Measurements from ENCODE around the gene FAM216B.
"Not testable (repeated sequence)": the region's sequence is repeated elsewhere in the genome, so short reads cannot be mapped to it uniquely, and the experiment has no call there.

FAM216B gene

GRCh38 chr13:42786715-42787114 lies 5.3 kb downstream of the FAM216B start:
- no peak for DNase-seq

GRCh38 chr13:42788601-42789000 lies 7.2 kb downstream of the FAM216B start:
- no peak for DNase-seq

DNA sequence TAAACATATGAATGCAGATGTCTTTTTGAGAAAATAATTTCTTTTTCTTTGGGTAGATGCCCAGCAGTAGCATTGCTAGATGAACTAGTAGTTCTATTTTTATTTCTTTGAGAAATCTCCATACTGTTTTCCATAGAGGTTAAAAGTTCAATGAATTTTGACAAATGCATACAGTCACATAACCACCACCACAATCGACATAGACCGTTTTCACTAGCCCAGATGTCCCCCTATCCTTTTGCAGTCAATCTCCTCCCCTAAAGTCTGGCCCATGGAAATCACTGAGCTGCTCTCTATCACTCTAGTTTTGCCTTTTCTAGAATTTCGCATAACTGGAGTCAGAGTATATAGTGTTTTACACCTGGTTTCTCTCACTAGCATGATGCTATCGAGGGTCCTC lies 10.8 kb downstream of the FAM216B start:
- DNase-seq = no peak

DNA sequence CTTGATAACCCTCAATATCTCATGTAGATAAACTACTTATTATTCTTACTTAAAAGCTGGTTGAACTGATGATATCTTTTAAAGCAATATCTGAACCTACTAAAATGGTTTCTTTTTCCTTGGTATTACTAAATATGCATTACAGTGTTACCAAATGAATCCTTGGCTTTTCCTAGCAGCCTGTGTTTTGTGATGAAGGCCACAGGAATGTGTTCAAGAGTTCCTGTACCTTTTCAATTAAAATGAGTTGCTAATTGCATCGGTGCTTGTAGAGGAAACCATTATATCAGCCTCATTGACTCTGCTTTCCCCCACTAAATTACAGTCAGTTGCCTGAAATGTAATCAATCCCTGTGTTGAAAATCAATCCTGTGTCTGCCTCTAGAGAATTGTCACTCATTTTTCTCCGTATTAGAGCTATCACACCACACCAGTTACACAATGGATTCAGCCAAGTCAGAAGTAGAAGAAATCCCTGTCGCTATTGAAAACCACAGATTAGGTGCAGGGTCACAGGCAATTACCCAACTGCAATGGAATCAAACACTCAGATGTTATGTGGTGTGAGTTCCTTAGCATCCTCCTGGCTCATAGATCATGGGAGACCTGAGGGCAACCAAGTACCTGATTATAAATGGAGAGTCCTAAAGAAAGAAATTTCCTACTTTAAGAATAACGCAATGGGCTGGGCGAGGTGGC lies 13.3 kb downstream of the FAM216B start:
- DNase-seq = no peak

GRCh38 chr13:42795666-42796065 lies 14.3 kb downstream of the FAM216B start:
- DNase-seq = no peak

- no peak for DNase-seq
Measured at GRCh38 chr13:42796747-42797356, 15.5 kb downstream of the FAM216B start.

DNA sequence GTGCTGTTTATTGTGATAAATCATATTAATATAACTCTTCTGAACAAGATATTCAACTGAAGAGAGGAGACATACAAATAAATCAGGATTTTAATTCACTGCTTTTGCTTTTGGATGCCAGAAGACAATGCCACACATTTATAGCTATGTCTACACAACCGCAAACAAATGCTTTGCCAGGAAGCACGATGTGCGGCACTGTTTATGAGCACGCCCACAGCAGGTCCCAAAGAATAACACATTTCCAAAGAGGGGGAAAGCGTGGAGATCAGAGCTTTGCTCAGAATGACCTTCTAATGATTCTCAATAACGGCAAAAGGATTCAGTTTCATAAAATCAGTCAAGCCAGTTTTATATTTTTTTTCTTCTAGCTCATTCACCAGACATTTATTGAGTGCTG lies 16.7 kb downstream of the FAM216B start:
- no peak for DNase-seq

GRCh38 chr13:42800109-42800643 lies 18.8 kb downstream of the FAM216B start:
- DNase-seq = no peak

DNA sequence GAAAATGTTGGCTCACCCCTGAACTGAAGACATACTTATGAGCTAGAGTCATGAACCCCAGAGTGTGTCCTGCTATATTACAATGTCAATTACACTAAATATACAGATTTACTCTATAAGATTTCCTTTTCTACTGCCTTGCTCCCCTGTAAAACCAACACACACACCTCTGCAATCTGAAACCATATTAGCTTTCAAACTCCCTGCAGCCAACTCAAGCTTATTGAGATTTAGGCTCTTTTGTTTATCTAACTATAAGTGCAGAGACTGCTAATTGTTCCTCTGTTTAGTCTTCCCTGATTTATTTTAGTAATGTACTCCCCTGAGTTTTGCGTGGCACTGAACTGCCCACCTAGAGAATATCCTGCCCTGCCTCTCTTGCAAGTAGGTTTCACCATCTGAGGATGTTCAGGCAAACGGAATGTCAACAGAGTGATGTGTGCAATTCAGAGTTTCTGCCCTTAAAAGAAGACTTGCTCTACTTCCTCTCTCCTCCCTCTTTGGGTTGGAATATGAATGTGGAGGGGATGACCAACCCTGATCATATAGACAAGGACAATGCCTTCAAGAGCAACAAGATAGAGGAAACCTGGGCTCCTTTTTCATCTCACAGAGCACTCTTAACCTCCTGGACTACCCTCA lies 22.3 kb downstream of the FAM216B start:
- DNase-seq = no peak

DNA sequence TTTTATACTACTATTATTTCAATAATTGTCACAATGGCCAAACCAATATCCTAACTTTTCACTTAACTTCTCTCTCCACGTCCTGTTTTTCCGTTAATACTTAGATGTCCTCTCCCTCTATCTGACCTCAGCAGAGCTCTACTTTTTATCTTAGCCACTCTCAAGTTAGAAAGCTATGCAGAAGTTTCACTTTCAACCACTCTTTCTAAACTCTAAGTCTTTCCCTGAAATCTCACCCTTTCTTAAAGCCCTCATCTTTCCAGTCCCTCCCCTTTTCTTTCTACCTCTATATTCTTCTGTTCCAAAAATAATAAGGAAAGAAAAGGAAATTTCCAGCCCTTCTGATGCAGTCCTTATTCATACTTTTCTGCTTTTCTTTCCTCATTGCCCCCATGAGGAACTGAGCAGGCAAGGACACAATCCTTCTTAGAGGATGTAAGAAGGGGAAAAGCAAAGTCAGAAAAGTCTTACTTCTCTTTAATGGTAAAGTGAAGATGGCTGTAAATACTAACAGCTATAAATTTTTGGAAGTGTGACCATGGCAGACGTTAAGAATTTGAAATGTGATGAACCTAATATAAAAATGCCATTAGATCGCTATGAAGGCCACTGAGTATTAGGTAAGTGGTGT lies 23.0 kb downstream of the FAM216B start:
- DNase-seq = no peak

DNA sequence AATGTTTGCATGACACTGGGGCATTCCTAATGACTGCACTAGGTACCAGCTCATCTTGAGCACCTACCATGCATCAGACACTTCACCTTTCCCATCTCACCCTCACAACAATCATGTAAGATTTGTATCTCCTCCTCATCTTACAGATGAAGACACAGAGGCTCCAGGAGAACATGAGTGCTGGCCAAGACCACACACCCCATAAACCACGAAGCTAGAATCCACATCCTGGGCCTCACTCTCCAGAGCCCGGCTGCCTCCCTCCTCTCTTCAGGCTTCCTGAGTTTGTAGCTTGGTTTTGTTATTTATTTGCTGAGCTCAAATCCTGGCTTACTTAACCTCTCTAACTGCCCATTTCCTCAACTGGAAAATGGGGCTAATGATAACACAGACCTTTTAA lies 25.9 kb downstream of the FAM216B start:
- DNase-seq = no peak

DNA sequence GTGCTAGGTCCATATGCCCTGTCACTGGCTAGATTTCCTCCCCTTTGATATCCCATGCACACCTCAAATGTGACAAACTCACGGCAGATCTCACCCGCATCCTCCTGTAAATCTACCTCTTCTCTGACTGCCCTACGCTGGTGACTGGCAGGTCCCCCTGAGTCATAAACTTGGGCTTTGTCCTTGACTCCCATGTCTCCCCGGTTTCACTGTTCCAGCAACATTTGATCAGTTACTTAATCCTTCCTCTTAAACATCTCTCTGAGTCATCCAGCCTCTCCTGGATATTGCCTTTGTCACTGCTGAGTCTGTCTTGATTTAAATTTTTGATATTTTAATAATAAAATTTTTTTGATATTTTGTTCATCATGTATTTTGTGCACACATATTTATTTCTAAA lies 26.5 kb downstream of the FAM216B start:
- no peak for DNase-seq

GRCh38 chr13:42808341-42808940 lies 27.1 kb downstream of the FAM216B start:
- DNase-seq = no peak

GRCh38 chr13:42812316-42812715 lies 30.9 kb downstream of the FAM216B start:
- no peak for DNase-seq

- DNase-seq = no peak
Measured at GRCh38 chr13:42814868-42815267, 33.5 kb downstream of the FAM216B start.

GRCh38 chr13:42815681-42816080 lies 34.3 kb downstream of the FAM216B start:
- DNase-seq = no peak

DNA sequence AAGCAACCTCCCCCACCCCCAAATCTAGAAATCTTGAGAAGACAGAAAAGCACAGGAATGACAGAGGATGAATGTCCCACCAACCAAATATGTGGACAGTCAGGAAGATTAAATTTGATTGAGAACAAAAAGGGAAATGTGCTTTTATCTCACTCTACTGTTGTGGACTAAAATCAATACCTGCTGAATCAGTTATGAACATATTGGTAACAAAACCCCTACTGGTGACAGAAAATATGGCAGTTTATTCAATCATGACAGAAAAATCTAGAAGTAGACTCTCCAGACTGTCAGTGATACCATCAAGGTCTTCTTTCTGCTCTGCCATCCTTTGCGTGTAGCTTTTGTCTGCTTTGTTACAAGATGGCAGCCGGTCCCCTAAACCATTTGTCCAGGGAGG lies 35.2 kb downstream of the FAM216B start:
- DNase-seq = no peak

DNA sequence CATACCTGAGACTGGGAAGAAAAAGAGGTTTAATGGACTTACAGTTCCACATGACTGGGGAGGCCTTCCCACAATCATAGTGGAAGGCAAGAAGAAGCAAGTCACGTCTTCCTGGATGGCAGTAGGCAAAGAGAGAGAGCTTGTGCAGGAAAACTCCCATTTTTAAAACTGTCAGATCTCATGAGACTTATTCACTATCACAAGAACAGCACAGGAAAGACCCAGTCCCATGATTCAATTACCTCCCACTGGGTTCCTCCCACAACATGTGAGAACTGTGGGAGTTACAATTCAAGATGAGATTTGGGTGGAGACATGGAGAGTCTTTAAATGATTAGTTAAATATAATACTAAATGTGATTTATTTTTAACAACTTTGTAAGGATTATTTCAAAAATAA lies 38.3 kb downstream of the FAM216B start:
- not testable (repeated sequence) for DNase-seq

- no peak for DNase-seq
Measured at GRCh38 chr13:42820451-42820850, 39.1 kb downstream of the FAM216B start.

- no peak for DNase-seq
Measured at GRCh38 chr13:42821437-42821836, 40.1 kb downstream of the FAM216B start.

- no peak for DNase-seq
Measured at GRCh38 chr13:42832341-42833096, 51.1 kb downstream of the FAM216B start.

DNA sequence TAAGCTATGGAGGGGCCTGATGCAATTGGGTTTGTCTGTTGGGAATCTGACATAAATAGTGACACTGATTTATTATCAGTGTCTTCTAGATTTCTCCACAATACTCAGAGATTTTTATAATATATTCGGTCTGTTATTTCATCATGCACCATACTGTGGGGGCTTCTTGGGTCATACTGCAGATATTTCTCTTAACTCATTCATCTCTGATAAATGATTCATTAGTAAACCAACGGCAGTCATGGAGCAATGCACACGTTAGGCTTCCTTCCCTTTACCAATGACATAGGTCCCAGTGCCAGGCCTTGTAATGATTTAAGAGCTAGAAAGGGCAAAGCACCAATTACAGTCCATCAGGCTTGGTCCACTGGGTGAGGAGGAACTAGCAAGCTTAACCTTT lies 53.6 kb downstream of the FAM216B start:
- no peak for DNase-seq

Measured in effector CD8-positive, alpha-beta T cell (primary cell).